GM03348 (cell line): ENCODE results near the gene ARID1A.

Source experiments
- DNase-seq: peaks from one replicate; pipeline ENCODE4 v3.0.0; 2012; ENCODE audit warnings: low spot score

Gene ARID1A

GRCh38 chr1:26827663-26828062 lies 131.8 kb downstream of the ARID1A start:
- no peak for DNase-seq

- DNase-seq: no peak
Observed at GRCh38 chr1:26828411-26828991, 132.7 kb downstream of the ARID1A start.

- DNase-seq: no peak
Observed at GRCh38 chr1:26829184-26829911, 133.5 kb downstream of the ARID1A start.

GRCh38 chr1:26831059-26831458 lies 135.2 kb downstream of the ARID1A start:
- DNase-seq: no peak
